ENCODE data around the gene BCKDHB.

Gene BCKDHB

GRCh38 chr6:80321011-80321410 is 214.5 kb downstream of the BCKDHB start:
- TF ChIP-seq POU2F2 (IDR thresholded peaks at IDR 0.05; ENCODE audit: low read depth, low read length) (no peak), SPI1 (IDR thresholded peaks at IDR 0.05; ENCODE audit: low read depth, low read length) (no peak), PAX5 (IDR thresholded peaks at IDR 0.05; ENCODE audit: insufficient read depth, low read length, severe bottlenecking) (no peak), POLR2AphosphoS5 (IDR thresholded peaks at IDR 0.05; ENCODE audit: low read depth, low read length) (no peak), POLR2A (IDR thresholded peaks at IDR 0.05; ENCODE audit: low read depth, low read length) (no peak), TAF1 (IDR thresholded peaks at IDR 0.05; ENCODE audit: low read depth, low read length) (no peak)
- DNase-seq (ENCODE audit: insufficient read length, low spot score) (no peak), FAIRE-seq (no peak)

DNA sequence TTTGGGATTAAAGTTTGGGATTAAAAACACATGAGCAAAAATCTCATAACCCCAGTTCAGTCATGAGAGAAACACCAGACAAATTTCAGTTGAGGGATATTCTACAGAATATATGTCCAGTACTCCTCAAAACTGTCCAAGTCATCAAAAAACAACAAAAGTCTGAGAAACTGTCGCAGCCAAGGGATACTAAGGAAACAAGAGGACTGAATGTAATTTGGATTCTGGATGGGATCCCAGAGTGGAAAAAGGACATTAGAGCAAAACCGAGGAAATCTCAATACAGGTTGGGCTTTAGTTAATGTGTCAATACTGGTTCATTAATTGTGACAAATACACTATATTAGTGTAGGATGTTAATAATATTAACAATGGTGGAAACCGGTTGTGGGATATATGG is 219.3 kb downstream of the BCKDHB start:
- TF ChIP-seq POLR2A (IDR thresholded peaks at IDR 0.05; ENCODE audit: low read depth, low read length) (no peak), TAF1 (IDR thresholded peaks at IDR 0.05; ENCODE audit: low read depth, low read length) (no peak), POU2F2 (IDR thresholded peaks at IDR 0.05; ENCODE audit: low read depth, low read length) (no peak), SPI1 (IDR thresholded peaks at IDR 0.05; ENCODE audit: low read depth, low read length) (no peak), POLR2AphosphoS5 (IDR thresholded peaks at IDR 0.05; ENCODE audit: low read depth, low read length) (no peak), PAX5 (IDR thresholded peaks at IDR 0.05; ENCODE audit: insufficient read depth, low read length, severe bottlenecking) (no peak)
- FAIRE-seq (no peak), DNase-seq (ENCODE audit: insufficient read length, low spot score) (no peak)

- no peak for TF ChIP-seq POLR2A (IDR thresholded peaks at IDR 0.05; ENCODE audit: low read depth, low read length)
- TF ChIP-seq SPI1 (IDR thresholded peaks at IDR 0.05; ENCODE audit: low read depth, low read length) = no peak
- TF ChIP-seq PAX5 (IDR thresholded peaks at IDR 0.05; ENCODE audit: insufficient read depth, low read length, severe bottlenecking) = no peak
- no peak for TF ChIP-seq POU2F2 (IDR thresholded peaks at IDR 0.05; ENCODE audit: low read depth, low read length)
- no peak for TF ChIP-seq POLR2AphosphoS5 (IDR thresholded peaks at IDR 0.05; ENCODE audit: low read depth, low read length)
- TF ChIP-seq TAF1 (IDR thresholded peaks at IDR 0.05; ENCODE audit: low read depth, low read length) = no peak
- FAIRE-seq (no peak), DNase-seq (ENCODE audit: insufficient read length, low spot score) (no peak)
Measured at GRCh38 chr6:80328652-80329051, 222.2 kb downstream of the BCKDHB start.

- no peak for DNase-seq (ENCODE audit: insufficient read length, low spot score)
- no peak for FAIRE-seq
Measured at GRCh38 chr6:80329496-80329895, 223.0 kb downstream of the BCKDHB start.

GRCh38 chr6:80330961-80331360 is 224.5 kb downstream of the BCKDHB start:
- no peak for TF ChIP-seq SPI1 (IDR thresholded peaks at IDR 0.05; ENCODE audit: low read depth, low read length)
- no peak for TF ChIP-seq PAX5 (IDR thresholded peaks at IDR 0.05; ENCODE audit: insufficient read depth, low read length, severe bottlenecking)
- TF ChIP-seq TAF1 (IDR thresholded peaks at IDR 0.05; ENCODE audit: low read depth, low read length) = no peak
- no peak for TF ChIP-seq POLR2AphosphoS5 (IDR thresholded peaks at IDR 0.05; ENCODE audit: low read depth, low read length)
- TF ChIP-seq POLR2A (IDR thresholded peaks at IDR 0.05; ENCODE audit: low read depth, low read length) = no peak
- no peak for TF ChIP-seq POU2F2 (IDR thresholded peaks at IDR 0.05; ENCODE audit: low read depth, low read length)
- FAIRE-seq (no peak), DNase-seq (ENCODE audit: insufficient read length, low spot score) (no peak)

More at GRCh38 chr6:80329496-80329895, 223.0 kb downstream of the BCKDHB start:
- no peak for TF ChIP-seq PAX5 (IDR thresholded peaks at IDR 0.05; ENCODE audit: insufficient read depth, low read length, severe bottlenecking)
- TF ChIP-seq POLR2AphosphoS5 (IDR thresholded peaks at IDR 0.05; ENCODE audit: low read depth, low read length) = no peak
- no peak for TF ChIP-seq POU2F2 (IDR thresholded peaks at IDR 0.05; ENCODE audit: low read depth, low read length)
- no peak for TF ChIP-seq POLR2A (IDR thresholded peaks at IDR 0.05; ENCODE audit: low read depth, low read length)
- TF ChIP-seq SPI1 (IDR thresholded peaks at IDR 0.05; ENCODE audit: low read depth, low read length) = no peak
- no peak for TF ChIP-seq TAF1 (IDR thresholded peaks at IDR 0.05; ENCODE audit: low read depth, low read length)

GRCh38 chr6:80331522-80331921 is 225.1 kb downstream of the BCKDHB start:
- FAIRE-seq (peak; percentile 43), DNase-seq (ENCODE audit: insufficient read length, low spot score) (no peak)
- TF ChIP-seq TAF1 (IDR thresholded peaks at IDR 0.05; ENCODE audit: low read depth, low read length) (no peak), SPI1 (IDR thresholded peaks at IDR 0.05; ENCODE audit: low read depth, low read length) (no peak), POLR2A (IDR thresholded peaks at IDR 0.05; ENCODE audit: low read depth, low read length) (no peak)

GRCh38 chr6:80331974-80332373 is 225.5 kb downstream of the BCKDHB start:
- TF ChIP-seq POU2F2 (IDR thresholded peaks at IDR 0.05; ENCODE audit: low read depth, low read length) (no peak), POLR2AphosphoS5 (IDR thresholded peaks at IDR 0.05; ENCODE audit: low read depth, low read length) (no peak), TAF1 (IDR thresholded peaks at IDR 0.05; ENCODE audit: low read depth, low read length) (no peak), PAX5 (IDR thresholded peaks at IDR 0.05; ENCODE audit: insufficient read depth, low read length, severe bottlenecking) (no peak), SPI1 (IDR thresholded peaks at IDR 0.05; ENCODE audit: low read depth, low read length) (no peak), POLR2A (IDR thresholded peaks at IDR 0.05; ENCODE audit: low read depth, low read length) (no peak)
- DNase-seq (ENCODE audit: insufficient read length, low spot score) (no peak), FAIRE-seq (no peak)

DNA sequence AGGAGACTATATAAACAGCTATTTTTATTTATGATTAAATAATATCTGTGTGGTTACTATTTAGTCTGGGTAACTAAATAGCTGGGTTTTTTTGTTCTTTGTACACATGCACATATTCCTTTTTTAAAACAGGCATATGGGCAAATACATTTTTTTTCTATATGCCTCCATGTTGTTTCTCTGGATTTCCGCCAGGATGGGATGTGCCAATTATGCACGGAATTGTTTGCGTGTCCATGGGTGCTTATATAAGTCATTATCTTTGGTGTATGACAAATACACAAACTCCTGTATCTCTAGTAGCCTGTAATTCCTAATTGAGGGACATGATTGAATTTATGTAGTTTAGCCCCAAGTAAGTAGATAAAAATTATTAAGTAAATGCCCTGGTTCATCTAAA is 226.9 kb downstream of the BCKDHB start:
- DNase-seq (ENCODE audit: insufficient read length, low spot score) (no peak), FAIRE-seq (no peak)
- TF ChIP-seq POU2F2 (IDR thresholded peaks at IDR 0.05; ENCODE audit: low read depth, low read length) (no peak), PAX5 (IDR thresholded peaks at IDR 0.05; ENCODE audit: insufficient read depth, low read length, severe bottlenecking) (no peak), POLR2AphosphoS5 (IDR thresholded peaks at IDR 0.05; ENCODE audit: low read depth, low read length) (no peak), SPI1 (IDR thresholded peaks at IDR 0.05; ENCODE audit: low read depth, low read length) (no peak), POLR2A (IDR thresholded peaks at IDR 0.05; ENCODE audit: low read depth, low read length) (no peak), TAF1 (IDR thresholded peaks at IDR 0.05; ENCODE audit: low read depth, low read length) (no peak)

DNA sequence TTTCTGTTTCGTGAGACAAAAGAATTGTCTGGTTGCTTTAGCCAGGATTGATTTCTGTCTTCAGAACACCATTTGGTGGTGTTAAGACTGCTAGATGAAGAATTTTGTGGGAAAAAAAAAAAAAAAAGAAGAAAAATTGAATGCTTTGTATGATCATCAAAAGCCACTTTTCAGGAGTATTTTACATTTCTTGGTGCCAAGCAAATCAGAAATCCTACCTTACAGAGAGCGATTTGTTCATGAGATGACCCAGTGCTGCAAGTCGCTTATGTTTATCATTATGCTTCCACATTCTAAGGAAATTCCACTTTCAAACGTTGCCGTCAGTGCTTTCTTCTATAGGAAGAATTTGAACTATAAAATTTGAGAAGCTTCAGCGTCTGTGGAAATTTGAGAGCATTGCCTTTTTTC is 228.7 kb downstream of the BCKDHB start:
- DNase-seq (ENCODE audit: insufficient read length, low spot score) (no peak), FAIRE-seq (no peak)
- TF ChIP-seq POLR2A (IDR thresholded peaks at IDR 0.05; ENCODE audit: low read depth, low read length) (no peak), TAF1 (IDR thresholded peaks at IDR 0.05; ENCODE audit: low read depth, low read length) (no peak), PAX5 (IDR thresholded peaks at IDR 0.05; ENCODE audit: insufficient read depth, low read length, severe bottlenecking) (no peak), SPI1 (IDR thresholded peaks at IDR 0.05; ENCODE audit: low read depth, low read length) (no peak)

- TF ChIP-seq PAX5 (IDR thresholded peaks at IDR 0.05; ENCODE audit: insufficient read depth, low read length, severe bottlenecking) (no peak), POLR2AphosphoS5 (IDR thresholded peaks at IDR 0.05; ENCODE audit: low read depth, low read length) (no peak), POU2F2 (IDR thresholded peaks at IDR 0.05; ENCODE audit: low read depth, low read length) (no peak), SPI1 (IDR thresholded peaks at IDR 0.05; ENCODE audit: low read depth, low read length) (no peak), POLR2A (IDR thresholded peaks at IDR 0.05; ENCODE audit: low read depth, low read length) (no peak), TAF1 (IDR thresholded peaks at IDR 0.05; ENCODE audit: low read depth, low read length) (no peak)
- no peak for DNase-seq (ENCODE audit: insufficient read length, low spot score)
- FAIRE-seq = no peak
Measured at GRCh38 chr6:80336911-80337310, 230.4 kb downstream of the BCKDHB start.
